Neural cell (in vitro differentiated cells): ENCODE data around the gene SPPL2A.

ENCODE experiments used
- EZH2 ChIP-seq: fragments of 200-600, 300-800 bp; shearing (Covaris generic), sonication (generic); IDR thresholded peaks from 2 replicates; pipeline ENCODE4 v1.6.1; 2014; ENCODE audit warnings: antibody characterized with exemption, low read length, borderline replicate concordance, mild to moderate bottlenecking; ENCODE audit not compliant: insufficient read depth, poor library complexity, severe bottlenecking
- TF ChIP-seq, protein P1 (sequence below): fragments of 450-650 bp; IDR thresholded peaks from 2 replicates; pipeline ENCODE4 v1.5.1; 2014; ENCODE audit warnings: antibody characterized with exemption, mild to moderate bottlenecking, moderate library complexity; ENCODE audit not compliant: poor library complexity, severe bottlenecking
- TF ChIP-seq, protein P2 (sequence below): IDR thresholded peaks from 2 replicates; pipeline ENCODE4 v1.6.1; 2012; ENCODE audit warnings: borderline replicate concordance

DNA sequence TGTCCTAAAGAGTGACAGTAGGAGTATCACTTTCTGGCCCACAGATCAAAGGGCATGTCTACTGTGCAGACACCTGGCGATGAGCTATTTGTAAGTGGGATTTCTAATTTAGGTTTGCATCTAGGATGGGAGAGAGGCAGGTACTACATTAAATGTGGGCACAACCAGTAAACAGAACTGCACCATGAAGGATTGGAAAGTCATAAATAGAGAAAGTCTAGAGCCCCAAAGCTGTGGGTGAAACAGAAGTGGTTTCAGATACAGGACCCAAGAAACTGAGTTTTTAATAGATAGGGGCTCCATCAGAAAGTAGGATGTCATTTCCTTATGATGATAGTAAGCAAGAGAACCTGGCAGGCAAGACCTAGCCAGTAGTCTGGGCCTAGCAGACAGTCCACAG is 35.2 kb upstream of the SPPL2A start:
- TF ChIP-seq, protein P1, sequence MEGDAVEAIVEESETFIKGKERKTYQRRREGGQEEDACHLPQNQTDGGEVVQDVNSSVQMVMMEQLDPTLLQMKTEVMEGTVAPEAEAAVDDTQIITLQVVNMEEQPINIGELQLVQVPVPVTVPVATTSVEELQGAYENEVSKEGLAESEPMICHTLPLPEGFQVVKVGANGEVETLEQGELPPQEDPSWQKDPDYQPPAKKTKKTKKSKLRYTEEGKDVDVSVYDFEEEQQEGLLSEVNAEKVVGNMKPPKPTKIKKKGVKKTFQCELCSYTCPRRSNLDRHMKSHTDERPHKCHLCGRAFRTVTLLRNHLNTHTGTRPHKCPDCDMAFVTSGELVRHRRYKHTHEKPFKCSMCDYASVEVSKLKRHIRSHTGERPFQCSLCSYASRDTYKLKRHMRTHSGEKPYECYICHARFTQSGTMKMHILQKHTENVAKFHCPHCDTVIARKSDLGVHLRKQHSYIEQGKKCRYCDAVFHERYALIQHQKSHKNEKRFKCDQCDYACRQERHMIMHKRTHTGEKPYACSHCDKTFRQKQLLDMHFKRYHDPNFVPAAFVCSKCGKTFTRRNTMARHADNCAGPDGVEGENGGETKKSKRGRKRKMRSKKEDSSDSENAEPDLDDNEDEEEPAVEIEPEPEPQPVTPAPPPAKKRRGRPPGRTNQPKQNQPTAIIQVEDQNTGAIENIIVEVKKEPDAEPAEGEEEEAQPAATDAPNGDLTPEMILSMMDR: no peak
- TF ChIP-seq EZH2: no peak
- TF ChIP-seq, protein P2, sequence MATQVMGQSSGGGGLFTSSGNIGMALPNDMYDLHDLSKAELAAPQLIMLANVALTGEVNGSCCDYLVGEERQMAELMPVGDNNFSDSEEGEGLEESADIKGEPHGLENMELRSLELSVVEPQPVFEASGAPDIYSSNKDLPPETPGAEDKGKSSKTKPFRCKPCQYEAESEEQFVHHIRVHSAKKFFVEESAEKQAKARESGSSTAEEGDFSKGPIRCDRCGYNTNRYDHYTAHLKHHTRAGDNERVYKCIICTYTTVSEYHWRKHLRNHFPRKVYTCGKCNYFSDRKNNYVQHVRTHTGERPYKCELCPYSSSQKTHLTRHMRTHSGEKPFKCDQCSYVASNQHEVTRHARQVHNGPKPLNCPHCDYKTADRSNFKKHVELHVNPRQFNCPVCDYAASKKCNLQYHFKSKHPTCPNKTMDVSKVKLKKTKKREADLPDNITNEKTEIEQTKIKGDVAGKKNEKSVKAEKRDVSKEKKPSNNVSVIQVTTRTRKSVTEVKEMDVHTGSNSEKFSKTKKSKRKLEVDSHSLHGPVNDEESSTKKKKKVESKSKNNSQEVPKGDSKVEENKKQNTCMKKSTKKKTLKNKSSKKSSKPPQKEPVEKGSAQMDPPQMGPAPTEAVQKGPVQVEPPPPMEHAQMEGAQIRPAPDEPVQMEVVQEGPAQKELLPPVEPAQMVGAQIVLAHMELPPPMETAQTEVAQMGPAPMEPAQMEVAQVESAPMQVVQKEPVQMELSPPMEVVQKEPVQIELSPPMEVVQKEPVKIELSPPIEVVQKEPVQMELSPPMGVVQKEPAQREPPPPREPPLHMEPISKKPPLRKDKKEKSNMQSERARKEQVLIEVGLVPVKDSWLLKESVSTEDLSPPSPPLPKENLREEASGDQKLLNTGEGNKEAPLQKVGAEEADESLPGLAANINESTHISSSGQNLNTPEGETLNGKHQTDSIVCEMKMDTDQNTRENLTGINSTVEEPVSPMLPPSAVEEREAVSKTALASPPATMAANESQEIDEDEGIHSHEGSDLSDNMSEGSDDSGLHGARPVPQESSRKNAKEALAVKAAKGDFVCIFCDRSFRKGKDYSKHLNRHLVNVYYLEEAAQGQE: no peak
